ENCODE measurements around the gene PCDH12.

The PCDH12 gene

DNA sequence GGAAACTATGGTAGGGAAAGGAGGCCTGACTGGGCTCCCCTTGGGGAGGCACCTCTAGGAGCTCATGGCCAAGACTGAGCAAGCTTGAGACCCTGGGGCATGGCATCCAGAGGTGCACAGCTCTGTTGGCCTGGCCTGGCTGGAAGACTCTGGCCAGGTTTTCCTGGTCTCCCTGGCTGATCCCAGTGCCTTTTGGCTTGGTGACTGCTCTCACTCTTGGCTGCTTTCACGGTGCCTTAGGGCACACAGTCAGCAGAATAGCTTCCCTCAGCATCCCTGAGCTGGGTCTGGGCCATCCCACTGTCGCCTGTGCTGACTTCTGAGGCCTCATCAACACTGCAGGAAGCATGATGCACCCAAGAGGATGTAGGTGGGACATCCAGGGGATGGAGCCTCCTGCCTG is 47.7 kb downstream of the PCDH12 start:
- no peak for DNase-seq (ENCODE audit: low spot score)

DNA sequence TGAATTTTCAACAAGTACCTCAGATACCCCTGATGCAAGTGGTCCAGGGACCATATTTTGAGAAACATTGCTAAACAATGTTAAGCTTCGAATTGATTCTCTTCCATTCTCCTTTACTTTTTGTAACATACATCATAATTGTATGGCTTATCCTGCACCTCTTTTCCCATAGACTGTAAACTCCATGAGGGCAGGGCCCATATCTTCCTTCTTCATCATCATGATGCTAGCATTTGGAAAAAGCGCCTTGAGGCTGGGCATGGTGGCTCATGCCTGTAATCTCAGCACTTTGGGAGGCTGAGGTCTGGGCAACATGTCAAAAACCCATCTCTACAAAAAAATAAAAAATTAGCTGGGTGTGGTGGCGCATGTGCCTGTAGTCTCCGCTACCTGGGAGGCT is 48.8 kb downstream of the PCDH12 start:
- DNase-seq (ENCODE audit: low spot score) = no peak

DNA sequence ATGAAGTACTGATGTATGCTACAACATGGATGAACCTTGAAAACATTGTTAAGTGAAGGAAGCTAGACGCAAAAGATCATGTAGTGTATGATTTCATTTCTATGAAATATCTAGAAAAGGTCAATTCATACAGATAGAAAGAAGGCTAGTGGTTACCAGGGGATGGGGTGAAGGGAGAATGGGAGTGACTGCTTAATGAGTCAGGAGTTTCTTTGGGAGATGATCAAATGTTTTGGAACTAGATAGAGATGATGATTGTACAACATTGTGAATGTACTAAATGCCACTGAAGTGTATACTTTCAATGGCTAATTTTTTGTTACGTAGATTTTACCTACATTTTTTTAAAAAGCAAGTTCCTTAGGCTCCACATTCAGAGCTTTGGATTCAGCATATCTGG is 49.2 kb downstream of the PCDH12 start:
- DNase-seq (ENCODE audit: low spot score) = no peak

DNA sequence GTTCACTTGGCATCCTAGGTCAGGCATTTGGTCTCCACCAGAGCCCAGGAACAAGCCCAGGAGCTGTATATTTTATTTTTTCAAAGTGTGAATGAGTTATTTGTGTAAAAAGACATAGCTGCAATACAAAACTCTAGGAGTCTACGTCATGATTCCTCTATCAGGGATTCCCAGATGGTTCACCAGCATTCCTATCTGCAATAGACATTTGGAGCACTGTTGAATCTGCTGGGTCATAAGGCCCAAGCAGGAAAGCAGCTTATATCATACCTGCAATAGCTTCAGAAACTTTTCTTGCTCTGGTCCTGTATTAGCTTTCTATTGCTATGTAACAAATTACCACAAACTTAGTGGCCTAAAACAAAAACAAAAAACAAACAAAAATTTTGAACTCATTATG is 51.0 kb downstream of the PCDH12 start:
- no peak for DNase-seq (ENCODE audit: low spot score)

DNA sequence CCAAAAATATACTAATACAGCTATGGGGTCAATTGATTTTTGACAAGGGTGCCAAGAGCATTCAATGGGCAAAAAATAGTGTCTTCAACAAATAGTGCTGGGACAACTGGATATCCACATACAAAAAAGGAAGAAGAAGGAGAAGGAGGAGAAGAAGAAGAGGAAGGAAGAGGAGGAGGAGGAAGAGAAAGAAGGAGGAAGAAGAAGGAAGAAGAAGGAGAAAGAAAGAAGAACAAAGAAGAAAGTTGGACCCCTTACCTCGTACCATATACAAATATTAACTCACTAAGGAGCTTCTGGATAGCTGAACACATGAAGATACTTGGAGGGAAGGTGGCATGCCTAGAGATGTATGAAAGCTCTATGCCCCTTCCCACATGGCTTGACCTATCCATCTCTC is 51.5 kb downstream of the PCDH12 start:
- no peak for DNase-seq (ENCODE audit: low spot score)

DNA sequence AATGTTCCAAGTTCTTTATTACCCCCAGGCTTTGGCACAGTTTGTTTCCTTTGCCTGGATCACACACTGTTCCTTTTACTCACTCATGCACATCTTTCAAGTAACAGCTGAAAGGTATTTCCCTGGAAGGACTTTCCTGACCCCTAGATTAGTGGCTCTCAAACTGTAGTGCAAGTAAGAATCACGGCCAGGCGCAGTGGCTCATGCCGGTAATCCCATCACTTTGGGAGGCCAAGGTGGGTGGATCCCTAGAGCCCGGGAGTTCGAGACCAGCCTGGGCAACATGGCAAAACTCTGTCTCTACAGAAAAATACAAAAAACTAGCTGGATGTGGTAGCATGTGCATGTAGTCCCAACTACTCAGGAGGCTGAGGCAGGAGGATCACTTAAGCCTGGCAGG is 53.5 kb downstream of the PCDH12 start:
- DNase-seq (ENCODE audit: low spot score) = no peak

DNA sequence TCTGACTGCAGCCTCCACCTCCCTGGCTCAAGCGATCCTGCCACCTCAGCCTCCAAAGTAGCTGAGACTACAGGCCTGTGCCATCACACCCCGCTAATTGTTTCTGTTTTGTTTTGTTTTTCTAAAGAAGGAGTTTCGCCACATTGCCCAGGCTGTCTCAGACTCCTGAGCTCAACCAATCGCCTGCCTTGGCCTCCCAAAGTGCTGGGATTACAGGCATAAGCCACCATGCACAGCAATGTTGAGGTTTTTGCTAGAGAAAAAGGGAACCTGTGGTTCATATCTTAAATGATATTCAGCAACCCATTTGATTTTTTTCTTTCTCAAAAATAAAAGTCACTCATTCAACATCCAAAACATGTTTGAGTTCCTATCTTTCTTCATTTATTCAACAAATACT is 54.7 kb downstream of the PCDH12 start:
- DNase-seq (ENCODE audit: low spot score) = no peak

DNA sequence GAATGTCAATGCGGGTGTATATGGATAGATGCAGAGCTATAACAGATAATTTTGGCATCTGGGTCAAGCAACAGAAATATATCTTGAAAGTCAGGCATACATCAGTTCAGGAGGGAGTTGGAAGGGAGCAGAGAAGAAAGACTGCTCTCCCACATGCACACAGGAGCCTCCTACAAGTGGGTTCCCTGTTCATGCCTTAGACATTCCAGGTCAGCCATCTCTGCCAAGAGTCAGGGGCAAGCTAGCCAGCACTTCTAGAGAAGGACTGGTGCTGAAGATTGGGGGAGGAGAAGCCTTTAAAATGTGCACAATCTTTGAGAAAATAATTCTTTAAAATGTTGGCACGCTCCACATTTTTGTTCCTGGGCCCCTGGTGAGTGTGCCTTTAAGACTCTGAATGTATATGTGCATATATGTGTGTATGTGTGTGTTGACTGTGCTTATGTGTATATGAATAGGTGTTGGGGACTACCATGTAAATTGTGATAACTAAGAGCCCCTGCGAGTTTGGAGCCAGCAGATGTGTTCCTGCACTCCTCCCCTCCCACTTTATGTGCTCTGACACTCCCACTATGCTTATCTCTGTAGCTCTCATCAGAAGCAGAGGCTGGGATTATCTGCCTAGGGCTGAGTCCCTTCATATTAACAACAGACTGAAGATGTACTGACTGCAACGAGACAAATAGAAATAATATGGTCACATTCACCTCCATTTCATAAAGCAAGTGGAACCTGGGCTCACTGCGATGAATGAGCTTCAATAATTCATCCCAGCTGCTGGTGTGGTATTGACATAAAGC is 55.8 kb downstream of the PCDH12 start:
- no peak for DNase-seq (ENCODE audit: low spot score)

DNA sequence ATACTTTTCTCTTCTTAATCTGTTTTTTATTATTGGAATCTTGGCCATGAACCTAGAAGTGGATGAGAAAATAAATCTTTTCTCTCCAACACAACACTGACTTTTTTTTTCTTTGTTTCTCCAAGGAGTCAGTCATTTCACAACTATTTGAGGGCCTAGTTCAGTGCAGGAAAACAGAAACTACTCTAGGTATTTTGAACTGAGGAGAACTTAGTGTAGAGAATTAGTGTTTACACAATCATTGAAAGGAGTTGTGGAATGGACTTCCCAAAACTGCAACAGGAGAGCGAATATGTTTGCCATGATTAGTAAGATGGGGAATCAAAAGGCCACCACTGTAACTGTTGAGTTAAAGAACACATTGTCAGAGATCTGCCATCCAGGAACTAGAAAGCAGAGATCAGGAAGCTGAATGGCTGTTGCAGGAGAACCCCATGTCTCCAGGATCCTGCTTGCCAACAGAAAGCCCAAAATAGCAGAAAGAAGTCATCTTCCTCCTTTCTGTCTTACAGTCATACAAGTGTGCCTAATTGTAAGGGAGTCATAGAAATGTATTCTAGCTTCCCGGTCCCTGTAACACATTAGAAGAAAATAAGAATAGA is 59.5 kb downstream of the PCDH12 start:
- DNase-seq (ENCODE audit: low spot score) = no peak

DNA sequence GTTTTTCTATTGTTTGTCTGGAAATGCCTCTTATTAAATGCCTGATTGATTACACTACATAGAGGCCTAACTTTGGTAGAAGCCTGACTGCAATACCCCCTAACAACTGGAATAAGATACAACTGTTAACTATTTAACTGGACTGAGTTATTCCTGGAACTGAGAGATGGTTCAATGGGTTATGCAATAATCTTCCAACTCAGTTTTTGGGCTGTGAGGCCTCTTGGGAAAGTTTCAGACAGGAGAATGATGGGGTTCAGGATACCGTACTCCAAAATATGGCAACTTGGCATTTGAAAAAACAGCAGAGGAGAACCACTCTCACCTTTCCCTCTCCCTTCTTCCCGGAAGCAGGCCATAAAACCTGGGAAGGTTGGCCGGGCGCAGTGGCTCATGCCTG is 60.6 kb downstream of the PCDH12 start:
- no peak for DNase-seq (ENCODE audit: low spot score)

All from SK-N-DZ (cell line).